KG1 (cell line): Measurements from ENCODE around the gene DSN1.
A peak's percentile ranks its signal among the peaks of the same experiment; 100 is the strongest.

ENCODE experiments used
- DNase-seq: peaks from one replicate; lab custom pipeline; 2025; lab: John Stamatoyannopoulos, UW

DSN1 gene

DNA sequence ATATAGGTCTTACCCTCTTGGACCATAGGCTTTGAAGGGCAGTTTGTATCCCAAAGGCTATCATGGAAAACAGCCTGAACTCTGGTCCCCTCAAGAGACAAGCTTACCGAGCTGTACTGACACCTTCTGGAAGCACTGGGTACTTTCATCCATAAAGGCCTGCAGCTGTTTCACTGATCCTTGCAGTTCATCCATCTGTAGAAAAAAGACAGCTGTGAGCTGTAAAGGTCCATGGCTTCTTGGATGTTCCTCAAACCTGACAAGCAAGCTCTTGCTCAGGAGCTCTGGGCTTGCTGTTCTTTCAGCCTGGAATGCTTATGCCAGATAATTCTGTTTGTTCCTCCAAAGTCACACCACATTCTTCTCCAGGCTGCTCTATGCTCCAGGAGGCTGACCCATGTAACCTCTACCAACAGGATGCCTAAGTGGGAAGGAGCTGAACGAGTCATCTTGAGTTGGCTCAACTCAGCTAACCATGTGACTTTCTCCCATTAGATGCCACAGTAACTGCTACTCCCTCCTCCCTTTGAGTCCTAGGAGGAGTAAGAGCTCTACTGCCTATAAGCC, 18.8 kb downstream of the DSN1 start:
- peak; percentile 9 for DNase-seq

DNA sequence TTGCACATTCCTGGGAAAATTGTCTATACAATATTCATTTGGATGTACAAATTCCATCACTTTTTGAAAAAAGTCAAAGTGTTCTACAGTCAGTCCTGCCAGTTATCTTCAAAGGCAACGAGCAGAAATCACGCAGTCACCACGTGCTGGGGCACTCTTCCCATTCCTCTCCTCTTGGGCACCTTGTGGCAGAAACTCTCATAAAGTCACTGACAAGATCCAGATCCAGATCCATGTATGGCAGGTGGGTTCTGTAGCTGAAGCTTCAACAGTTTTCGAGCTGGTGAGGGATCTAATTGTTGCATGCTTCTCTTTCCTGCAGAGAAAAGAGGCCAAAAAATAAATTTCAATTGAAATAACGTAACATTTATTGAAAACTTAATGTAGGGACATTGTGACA, 21.0 kb downstream of the DSN1 start:
- DNase-seq: no peak

DNA sequence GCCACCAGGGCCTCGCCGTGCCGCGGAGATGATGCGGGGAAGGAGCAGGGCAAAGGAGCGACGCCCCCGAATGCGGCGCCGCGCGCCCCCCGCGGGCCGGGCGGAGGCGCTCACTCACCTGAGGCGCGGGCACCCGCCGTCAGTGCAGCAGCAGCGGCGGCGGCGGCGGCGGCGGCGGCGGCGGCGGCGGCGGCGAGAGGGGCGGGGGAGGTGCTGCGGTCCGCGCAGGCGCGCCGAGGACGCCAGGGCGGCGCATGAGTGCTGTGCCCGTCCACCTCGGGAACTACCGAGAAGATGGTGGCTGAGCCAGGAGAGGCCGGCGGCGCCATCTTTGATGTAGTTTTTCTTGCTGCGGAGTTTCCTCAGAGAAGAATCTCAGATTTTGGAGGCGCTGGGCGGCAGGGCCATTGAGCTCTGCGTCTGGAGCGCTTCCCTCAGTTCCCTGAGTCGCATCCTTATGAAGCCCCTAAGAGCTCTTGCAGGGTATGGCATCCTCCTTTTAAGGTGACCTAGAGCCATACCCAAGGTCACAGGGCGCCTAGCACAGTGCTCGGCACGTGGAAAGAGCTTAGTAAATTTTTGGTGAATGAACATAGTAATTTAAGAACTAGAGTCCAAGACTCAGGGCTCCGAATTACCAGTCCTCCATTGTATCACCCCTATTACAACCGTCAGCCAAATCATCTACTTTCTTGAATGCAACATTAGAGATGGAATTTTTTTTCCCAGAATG, 27.5 kb downstream of the DSN1 start, which contains the start of gene NDRG3:
Gene NDRG3 (minus strand): TSS at position 164 of the 733 bp plus-strand sequence. CDS start 24,355 bp downstream, outside the sequence.
- peak; percentile 82 for DNase-seq

DNA sequence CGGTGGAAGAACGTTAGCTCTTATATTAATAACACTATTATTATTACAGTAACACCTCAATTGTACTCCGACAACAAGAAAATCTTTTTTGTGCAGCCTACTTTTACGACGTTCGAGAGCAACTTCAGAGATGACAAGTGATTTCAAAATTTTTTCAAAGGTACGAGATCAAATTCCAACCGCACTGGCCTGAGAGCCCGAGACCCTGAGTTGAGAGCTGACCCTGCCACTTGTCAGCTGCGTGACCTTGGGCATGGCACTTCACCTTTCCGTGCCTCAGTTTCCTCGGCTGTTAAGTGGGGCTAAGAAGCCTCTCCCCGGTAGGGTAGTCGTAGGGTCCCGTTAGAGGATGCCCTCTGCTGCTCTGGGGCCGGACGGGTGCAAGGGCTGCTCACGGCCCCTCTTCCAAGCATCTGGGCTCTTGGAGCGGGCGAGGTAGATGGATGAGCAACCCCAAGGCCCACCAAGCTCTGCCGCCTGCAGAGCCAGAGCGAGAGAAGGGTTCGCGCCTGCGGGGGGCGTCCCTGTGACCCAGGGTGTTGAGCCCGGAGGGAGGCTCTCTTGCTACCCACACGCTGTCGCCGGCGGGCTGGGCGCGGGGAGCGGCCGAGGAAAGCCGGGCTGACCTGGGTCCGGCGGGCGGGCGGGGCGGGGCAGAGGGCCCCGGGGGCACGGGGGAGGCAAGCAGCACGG, 28.2 kb downstream of the DSN1 start:
- no peak for DNase-seq

DNA sequence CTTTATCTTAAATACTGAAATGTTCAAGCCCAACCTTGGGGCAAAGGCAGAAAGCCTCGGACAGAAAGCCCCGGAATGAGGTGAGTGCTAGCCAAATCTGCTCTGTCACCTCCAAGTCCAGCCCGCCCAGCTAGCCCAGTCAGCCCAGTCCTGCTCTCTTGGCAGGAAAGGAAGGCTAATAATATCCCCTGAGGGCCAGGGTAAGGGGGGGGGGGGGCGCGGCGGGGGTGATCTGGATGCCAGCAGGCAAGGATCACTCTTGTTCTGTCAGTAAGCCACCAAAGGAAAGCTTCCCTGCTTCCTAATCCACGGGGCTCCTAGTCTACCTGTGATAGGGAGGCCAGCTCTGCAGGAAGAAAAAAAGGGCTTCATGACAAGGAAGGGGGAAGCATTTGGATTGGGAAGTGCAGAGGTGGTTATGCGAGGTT, 28.8 kb downstream of the DSN1 start:
- DNase-seq: no peak

DNA sequence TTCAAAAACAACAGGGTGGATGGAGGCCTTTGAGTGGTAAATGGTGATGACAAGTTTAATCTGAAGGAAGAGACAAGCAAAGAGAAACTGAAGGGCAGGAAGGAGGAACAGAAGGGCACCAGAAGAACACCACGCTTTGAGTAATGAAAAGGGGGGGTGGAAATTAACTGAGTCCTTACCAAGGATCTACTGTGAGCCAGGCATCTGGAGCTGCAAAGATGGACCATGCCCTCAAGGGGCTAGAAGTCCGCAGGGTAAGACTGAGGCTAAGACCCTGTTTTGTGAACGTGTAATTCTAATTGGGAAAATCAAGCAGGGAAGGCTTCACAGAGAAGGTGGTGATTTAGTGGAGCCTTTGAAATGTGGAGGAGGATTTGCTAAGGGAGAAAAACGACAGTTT, 29.3 kb downstream of the DSN1 start:
- no peak for DNase-seq

DNA sequence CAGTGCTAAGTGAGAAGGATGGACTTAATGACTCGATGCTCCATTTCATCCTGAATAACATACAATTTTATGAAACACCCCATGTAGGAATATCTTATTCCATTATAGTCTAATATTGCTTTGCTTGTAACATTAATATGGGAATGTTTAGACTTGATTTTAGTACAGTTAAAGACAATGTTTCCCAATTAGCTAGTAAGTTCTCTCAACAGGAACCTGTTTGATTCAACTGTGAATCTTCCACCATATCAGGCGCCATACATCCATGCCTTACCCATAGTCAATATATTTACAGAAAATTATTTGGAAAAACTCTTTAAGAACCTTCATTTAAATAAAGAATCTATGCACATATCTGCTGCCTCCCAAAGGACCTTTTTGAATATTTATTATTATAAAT, 31.0 kb downstream of the DSN1 start:
- DNase-seq: no peak

DNA sequence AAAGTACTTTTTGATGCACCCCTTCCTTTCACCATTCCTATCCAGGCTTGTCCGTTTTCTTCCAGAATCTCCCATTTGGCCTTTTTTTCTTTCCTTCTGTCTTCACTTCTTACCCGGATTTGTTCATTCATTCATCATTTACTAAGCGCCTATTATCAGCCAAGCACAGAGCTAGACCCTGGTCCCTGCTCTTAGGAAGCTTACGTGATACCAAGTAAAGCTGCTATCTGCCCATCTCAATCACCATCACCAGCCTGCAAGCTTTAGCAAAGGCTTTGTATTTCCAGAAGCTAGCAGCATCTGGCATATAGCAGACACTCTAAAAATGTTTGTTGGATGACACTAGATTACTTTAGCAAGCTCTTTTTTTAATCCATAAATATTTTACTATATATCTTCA, 32.5 kb downstream of the DSN1 start:
- DNase-seq: no peak

DNA sequence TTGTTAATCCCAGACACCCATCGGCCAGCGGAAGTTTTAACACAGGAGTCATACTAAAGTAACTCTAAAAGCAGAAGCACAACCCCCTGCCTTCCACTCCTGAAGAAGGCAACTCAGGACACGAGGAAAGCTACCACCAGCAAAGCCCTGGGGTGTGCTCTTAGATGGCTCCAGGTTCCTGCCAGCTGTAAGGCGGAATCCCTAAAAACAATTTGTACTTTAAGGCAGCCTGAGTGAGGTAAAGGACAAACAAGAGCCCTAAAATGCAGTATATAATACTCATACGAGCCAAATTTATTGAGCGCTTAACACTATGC, 36.4 kb downstream of the DSN1 start:
- no peak for DNase-seq

DNA sequence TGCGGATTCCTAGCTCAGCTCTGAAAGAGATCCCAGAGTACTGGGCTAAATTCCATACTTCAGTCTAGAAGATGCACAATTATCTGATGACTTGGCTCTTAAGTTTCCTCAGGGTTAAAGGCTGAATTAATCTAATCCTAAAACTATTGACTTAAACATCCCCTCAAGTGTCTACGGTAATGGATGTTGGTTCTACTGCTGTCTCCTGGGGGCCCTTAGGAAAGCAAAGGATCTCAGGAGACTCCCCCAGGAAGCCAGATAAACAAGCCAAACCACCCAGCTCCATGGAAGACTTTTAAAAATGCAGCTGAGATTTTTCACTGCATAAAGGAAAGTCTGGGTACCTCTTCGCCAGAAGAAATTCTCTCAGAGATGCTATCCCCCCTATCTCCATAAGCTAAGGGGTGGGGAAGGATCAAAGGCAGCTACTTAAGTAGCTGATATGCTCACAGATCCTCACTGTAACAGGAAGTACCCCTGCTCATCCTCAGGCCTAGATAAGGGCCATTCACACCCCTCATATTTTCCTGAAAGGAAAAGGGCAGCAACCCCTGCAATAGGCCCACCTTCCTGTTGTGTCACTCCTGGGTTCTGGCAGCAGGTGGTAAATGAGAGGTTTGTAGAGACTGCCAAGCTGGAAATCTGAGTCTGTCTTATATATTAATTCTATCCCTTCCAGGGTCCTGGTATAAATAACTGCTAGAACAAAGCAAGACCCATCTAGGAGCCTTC, 36.9 kb downstream of the DSN1 start:
- DNase-seq: no peak

DNA sequence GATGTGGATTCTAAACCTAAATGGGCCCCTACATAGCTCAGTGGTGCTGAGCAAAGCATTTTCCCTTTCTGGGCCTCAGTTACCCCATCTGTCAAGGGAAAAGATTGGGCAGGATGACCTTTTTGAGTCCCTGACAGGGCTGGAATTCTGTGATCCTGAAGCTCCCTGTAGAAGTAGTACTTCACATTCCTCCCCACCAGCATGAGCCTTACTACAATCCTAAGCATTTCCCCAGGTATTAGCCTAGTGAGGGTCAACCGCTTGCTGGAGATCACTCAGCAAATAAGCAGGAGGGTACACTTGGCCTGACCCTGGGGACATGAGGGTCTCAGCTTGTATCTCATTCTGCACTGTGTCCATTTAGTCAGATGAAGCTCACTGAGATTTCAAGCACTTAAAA, 41.1 kb downstream of the DSN1 start:
- DNase-seq: no peak

DNA sequence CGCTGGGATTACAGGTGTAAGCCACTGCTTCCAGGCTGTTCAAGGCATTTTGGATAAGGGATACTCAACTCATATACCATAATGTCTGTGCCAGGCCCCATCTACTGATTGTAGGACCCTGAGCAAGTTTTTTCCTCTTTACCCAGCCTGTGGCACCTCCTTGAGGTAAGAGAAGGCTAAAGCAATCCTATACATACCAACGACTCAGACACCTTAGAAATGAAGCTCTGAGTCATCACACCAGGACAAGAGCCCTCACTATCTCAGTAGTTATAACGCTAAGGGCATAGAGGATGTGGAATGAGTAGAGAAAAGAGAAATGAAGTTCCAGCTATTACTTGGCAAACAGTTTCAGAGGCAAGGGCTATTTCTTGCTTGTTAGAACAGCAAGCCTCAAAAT, 44.6 kb downstream of the DSN1 start:
- DNase-seq: no peak

DNA sequence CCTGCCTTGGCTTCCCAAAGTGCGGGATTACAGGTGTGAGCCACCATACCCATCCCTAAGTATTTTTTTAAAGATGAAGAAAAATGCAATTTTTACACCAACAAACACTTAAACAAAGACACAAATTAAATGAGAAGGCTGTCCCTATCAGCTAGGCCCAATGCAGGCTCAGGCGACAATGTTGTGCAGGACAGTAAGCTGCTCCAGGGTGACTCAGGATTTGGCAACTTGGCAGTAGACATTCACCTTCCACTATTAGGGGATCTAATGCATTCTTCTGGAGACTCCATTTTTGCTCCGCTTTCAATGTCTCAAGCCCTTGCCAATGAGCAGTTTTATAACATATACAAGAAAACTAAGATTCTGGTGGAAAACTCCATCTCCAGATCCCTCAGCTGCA, 47.4 kb downstream of the DSN1 start:
- no peak for DNase-seq

DNA sequence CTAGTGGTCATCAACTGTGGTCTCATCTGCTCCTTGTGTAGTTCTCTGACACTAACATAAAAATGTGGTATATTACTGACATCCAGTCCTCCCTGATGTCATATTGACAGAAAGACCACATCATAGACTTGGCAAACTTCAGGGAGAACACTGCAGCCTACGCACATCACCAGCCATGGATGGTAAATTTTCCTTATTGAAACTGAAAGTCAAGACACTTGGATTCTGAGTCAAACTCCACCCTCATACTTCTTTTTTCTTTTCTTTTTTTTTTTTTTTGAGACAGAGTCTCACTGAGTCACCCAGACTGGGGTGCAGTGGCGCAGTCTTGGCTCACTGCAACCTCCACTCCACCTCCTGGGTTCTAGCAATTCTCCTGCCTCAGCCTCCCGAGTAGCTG, 53.1 kb downstream of the DSN1 start:
- DNase-seq: no peak

DNA sequence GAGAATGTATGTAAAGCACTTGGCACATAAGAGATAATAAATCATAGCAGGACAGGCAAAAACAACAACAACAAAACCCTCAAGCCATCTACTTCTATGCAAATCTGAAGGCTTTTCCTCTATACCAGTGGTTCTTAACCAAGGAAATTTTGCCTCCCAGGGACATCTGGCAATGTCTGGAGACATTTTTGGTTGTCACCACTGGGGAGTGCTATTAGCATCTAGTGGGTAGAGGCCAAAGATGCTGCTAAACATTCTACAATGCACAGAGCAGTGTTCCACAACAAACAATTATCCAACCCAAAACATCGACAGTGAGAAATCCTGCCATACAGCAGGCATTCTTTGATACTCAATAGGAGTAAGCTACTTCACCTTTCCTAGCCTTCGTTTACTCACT, 55.9 kb downstream of the DSN1 start:
- no peak for DNase-seq

DNA sequence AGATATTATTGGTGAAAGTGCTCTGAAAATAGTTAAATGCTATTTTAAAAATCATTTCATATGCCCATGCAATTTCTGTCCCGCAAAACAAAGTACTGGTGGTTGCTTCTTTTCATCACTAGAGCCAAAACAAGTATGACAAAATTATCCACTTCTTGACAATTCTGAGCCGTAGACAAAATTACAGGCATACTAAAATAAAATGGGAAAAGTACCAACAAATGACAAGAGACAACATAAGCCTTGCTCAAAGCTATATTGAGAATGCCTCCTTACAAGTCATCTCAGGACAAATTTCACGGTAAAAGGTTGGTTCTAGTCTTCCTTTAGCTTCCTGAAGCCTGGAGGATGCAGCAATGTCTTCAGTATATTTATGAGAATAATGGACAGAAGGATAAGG, 56.5 kb downstream of the DSN1 start:
- DNase-seq: no peak

DNA sequence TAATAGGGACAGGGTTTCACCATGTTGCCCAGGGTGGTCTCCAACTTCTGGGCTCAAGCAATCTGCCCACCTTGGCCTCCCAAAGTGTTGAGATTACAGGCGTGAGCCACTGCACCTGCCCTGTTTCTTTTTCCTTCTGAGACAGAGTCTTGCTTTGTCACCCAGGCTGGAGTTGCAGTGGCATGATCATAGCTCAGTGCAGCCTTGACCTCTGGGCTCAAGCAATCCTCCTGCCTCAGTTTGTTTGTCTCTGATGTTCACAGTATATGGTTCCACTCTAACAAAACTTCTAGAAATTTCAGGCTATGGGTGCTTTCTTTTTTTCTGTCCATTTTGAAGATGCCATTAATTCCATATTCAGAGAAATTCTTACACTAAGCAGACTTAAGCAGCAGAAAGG, 60.8 kb downstream of the DSN1 start:
- DNase-seq: no peak

DNA sequence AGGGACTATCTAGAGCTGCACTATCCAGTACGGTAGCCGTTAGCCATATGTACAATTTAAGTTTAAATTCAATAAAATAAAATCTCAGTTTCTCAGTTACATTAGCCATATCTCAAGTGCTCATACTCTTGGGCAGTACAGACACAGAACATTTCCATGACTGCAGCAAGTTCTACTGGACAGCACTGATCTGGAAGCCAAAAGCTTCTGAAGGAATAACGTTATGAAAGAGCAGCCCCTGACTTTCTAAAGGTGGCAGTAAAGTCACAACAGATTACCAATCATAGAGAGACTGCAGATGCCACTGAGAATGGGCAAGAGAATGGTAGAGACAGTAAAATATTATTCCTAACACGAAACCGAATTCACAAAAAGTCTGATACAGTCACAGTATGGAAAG, 64.4 kb downstream of the DSN1 start:
- no peak for DNase-seq

DNA sequence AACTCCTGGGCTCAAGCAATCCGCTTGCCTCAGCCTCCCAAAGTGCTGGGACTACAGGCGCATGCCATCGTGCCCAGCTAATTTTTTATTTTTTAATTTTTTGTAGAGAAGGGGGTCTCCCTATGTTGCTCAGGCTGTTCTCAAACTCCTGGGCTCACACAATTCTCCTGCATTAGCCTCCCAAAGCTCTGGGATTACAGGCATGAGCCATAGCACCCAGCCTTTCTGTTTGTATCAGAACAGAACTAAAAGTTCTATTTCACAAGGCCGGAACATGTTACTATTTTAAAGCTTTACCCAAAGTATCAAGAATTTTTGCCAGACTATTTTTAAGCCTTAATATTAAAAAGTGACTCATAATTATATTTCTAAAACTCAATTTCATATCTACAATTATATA, 70.0 kb downstream of the DSN1 start:
- DNase-seq: no peak
